Erythroblast (primary cell): ENCODE results near the gene KDM1B.
A peak's percentile ranks its signal among the peaks of the same experiment; 100 is the strongest.

Experiments
- DNase-seq, 2 experiments: peaks; one replicate each; lab custom pipeline; 2025; lab: John Stamatoyannopoulos, UW
- GATA1 ChIP-seq: IDR thresholded peaks from 2 replicates; pipeline ENCODE4 v1.6.1; 2011; ENCODE audit warnings: low read depth, mild to moderate bottlenecking, control low read depth, low read length, moderate library complexity
- POLR2A ChIP-seq: IDR thresholded peaks from 2 replicates; pipeline ENCODE4 v1.6.1; 2011; ENCODE audit warnings: mild to moderate bottlenecking, low read length

KDM1B gene

DNA sequence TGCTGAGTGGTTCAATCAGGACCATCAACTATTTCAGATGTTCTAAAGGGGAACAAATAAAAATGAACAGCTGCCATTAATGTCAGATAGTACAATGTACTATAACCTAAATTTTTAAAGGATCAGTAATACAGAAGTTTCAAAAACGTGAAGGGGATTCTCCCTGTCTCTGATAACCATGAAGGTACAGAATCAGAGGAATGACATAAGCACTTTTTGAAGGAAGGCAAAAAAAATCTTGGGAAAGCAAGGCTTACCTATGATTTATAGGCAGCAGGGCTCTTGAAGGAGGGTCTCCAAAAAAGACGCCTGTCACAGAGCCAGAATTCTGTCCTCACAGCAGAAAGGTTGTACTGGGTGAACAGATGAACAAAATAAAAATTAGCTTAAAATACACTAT lies 89.0 kb downstream of the KDM1B start:
- no peak for DNase-seq

DNA sequence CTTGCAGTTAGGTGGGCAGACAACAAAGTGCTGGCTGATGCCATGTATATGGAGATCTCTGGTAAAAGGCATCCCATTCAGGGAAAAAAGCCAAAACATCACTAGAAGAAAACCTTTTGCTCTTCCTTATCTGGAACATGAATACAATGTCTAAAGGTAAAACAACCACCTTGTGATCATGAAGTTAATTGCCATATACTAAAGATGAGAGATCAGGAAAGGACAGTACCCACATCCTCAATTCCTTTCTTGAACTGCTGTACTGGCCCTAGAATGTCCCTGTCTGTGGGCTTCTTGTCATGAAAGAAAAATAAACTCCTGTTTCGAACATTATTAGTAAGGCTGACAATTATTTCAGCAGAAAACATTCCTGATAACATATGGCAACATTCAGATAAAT lies 89.9 kb downstream of the KDM1B start:
- DNase-seq, result no peak
- TF ChIP-seq GATA1 (no peak), POLR2A (no peak)

More for the DNA sequence above, 89.0 kb downstream of the KDM1B start:
- no peak for TF ChIP-seq GATA1
- TF ChIP-seq POLR2A, result no peak

DNA sequence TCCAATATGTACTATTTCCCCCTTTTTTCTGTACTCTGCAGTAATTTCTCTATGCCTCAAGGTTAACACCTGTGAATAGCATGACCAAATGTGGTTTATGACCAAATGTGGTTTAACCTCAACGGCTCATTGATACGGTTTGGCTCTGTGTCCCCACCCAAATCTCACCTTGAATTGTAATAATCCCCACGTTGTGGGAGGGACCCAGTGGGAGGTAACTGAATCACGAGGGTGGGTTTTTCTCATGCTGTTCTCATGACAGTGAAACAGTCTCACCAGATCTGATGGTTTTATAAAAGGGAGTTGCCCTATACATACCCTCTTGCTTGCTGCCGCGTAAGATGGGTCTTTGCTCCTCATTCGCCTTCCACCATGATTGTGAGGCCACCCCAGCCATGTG lies 90.4 kb downstream of the KDM1B start:
- no peak for TF ChIP-seq GATA1
- no peak for TF ChIP-seq POLR2A
- no peak for DNase-seq

DNA sequence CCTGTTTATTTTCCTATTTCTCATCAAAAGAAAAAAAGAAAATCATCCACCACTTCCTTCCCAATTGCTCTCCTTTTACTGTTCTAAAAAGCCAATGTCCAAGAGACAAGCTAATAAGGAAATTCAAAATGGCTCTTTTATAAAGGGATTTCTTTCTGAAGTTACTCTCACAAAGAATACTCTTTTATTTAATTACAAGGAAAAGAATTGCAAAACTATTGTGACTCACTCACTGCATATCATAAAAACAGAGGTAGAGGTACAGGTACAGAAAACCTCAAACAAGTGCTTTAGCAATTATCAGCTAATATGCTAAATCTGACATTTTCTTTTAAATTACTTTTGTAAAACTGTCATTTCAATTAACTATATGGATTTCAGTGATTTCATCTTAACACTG lies 91.0 kb downstream of the KDM1B start:
- TF ChIP-seq POLR2A (no peak), GATA1 (no peak)

DNA sequence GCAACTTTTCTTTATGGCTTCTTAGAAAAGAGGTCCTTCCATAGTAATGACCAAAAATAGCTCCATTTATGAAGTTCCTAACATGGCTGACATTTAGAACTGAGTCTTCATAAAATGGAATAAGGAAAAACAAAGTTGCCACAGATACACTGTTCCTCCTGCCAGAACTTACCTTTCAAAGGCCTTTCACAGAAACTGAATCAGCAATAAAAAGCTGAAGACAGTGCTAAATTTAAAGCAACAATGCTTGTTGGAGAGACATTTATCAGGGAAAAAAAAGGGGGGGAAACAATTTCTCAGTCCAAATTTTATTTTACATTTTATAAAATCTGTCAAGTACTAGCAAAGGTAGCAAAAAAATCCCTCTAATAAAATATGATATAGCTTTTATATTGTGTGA lies 91.8 kb downstream of the KDM1B start:
- TF ChIP-seq GATA1 (no peak), POLR2A (no peak)
- no peak for DNase-seq

More for the DNA sequence above, 91.0 kb downstream of the KDM1B start:
- no peak for DNase-seq

DNA sequence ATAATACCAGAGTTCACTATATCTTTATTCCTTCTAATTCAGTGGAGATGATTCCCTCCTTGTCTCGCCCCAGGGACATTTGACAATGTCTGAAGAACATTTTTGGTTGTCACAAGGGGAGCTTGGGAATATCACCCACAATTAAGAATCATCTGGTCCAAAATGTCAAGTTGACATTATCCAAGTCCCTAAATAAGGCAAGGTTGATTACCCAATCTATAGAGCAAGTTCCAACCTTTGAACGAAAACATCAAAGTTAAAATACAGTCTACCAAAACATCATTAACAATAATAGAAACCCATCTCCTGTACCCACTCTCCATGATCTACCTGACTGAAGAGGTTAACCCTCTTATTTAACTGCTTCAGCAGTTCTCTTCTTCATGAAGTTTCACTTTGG lies 93.5 kb downstream of the KDM1B start:
- TF ChIP-seq POLR2A, result no peak
- no peak for TF ChIP-seq GATA1
- no peak for DNase-seq

DNA sequence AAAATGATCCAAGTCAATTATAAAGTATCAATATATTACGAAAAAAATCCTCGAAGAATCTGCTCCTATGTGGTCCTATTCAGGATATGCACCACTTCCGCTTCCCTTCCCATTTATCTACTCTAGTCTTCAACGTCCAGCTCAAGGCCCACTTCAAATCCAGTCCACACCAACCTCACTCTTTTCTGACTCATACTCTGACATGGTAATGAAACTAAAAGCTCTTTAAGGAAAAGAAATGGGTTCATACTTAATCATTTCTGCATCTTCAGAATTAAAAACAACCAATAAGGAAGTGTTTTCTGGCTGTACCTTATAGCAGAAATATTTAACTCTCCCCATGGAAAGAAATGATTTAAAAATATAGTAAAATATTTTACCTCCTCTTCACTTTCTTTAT lies 94.0 kb downstream of the KDM1B start:
- DNase-seq, result no peak
- TF ChIP-seq GATA1 (no peak), POLR2A (no peak)

DNA sequence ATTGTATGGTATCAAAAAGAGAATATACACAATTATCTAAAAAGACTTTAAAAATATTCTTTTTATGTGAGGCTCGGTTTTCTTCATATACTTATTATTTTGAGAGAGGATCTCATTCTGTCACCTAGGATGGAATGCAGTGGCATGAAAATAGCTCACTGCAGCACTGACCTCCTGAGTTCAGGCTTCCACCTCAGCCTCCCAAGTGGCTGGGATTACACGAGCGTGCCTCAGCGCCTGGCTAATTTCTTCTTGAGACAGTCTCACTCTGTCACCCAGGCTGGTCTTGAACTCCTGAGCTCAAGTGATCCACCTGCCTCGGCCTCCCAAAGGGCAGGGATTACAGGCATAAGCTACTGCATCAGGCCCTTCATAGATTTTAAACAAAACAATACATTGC lies 98.4 kb downstream of the KDM1B start:
- DNase-seq, result no peak
- no peak for TF ChIP-seq POLR2A

DNA sequence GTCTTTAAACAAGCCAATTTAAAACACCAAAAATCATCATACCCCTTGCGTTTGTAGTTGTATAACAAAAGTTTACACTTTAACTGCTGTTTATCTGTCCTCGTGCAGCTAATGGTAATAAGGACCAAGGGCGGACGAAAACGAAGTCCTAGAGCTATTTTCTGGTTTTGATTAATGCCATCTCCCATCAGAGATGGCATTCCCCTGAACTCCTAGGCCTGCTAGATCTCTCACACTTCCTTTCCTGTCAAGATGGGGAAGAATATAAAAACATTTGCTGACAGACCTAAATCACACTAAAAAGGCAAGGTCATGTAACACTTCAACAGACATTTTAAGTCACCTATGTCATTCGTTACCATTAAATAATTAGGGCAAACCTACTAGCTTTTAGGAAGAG lies 99.6 kb downstream of the KDM1B start:
- TF ChIP-seq POLR2A (no peak), GATA1 (no peak)

DNA sequence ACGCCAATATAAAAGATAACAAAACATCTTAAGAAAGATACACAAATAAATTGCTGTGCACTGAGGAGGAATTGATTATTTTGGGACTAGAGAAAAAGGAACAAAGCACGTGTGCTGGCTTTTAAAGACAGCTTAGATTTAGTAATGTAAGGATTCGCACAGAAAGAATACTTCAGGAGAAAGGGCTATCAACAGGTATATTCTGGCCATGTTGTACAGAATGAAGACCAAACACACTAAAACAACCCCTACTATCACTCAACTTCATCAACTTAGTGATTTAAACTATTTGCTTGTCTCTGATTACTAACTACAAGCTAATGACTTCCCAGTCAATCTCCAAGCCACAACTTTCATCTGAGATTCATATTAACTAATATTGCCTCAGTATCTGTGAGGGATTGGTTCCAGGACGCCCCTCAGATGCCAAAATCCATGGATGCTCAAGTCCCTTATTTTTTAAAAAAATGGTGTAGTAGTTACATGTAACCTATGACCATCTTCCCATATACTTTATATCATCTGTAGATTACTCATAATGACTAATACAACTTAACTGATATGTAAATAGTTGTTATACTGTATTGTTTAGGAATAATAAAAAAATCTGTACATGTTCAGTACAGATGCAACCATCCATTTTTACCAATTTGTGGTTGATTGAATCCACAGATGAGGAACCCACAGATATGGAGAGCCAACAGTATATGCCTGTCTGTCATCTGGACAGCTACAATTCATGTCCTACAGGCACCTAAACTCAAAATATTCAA lies 104.6 kb downstream of the KDM1B start:
- TF ChIP-seq POLR2A, result no peak
- no peak for TF ChIP-seq GATA1
- no peak for DNase-seq

More for the DNA sequence above, 99.6 kb downstream of the KDM1B start:
- DNase-seq, result no peak

DNA sequence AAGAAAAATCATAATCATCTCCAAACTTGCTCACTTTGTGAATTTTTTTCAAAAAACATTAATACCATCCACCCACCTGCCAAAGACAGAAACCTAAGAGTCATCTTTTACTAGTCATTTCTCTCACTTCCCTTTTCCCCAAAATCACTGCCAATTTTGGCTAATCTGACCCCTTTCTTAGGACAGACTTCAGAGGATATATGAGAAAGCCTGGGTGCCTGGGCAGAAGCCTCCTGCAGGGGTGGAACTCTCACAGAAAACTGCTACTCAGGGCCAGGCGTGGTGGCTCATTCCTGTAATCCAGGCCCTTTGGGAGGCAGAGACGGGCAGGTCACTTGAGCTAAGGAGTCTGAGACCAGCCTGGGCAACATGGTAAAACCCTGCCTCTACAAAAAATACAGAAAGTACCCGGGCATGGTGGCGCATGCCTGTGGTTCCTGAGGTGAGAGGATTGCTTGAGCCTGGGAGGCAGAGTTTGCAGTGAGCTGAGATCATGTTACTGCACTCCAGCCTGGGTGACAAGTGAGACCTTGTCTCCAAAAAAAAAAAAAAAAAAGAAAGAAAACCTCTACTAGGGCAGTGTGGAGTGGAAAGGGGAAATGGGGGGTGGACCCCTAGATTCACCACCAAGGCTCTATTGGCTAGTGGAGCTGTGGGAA lies 105.4 kb downstream of the KDM1B start:
- no peak for DNase-seq

DNA sequence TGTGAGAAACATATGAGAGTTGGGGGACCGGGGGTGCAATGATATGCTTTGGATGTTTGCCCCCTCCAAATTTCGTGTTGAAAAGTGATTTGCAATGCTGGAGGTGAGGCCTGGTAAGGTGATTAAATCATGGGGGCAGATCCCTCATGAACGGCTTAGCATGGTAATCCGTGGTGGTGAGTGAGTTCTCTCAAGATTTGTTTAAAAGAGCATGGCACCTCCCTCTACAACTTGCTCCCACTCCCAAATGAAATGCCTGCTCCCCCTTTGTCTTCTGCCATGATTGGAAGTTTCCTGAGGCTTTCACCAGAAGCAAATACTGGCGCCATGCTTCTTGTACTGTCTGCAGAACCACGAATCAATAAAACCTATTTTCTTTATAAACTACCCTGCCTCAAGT lies 106.7 kb downstream of the KDM1B start:
- TF ChIP-seq POLR2A, result no peak
- no peak for TF ChIP-seq GATA1
- no peak for DNase-seq

More for the DNA sequence above, 105.4 kb downstream of the KDM1B start:
- TF ChIP-seq POLR2A, result no peak
- no peak for TF ChIP-seq GATA1

DNA sequence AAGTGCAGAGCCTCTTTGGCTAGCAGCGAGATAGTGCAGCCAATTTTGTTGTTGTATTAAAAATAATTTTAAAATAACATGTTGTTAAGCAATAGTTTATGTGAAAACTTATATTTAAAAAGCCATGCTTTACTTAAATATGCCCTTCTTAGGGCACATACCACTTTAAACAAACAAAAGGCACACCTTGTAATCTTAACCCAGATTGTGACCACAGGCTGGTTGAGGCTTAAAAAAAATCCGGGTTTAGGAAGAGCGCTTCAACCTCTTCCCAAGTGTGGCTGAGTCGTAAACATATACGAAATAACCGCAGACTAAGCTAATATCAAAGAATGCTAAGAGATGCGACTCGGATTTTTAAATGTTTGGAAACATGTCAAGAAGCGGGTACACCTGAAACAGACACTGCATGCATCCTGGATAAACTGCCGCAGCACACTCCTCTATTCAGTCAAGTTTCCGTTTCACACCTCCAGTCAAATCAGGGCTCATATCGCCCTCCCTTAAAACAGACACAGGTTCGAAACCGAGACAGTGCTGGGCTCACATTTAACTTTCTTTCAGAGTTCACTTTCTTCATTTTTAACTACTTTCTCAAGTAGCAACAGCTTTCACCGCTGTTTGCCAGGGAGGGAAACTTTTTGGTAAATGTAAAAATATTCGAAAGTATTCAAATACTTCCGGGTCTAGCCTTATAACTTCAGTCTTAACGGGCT lies 107.6 kb downstream of the KDM1B start:
- peak; percentile 29 to 55 for DNase-seq
- no peak for TF ChIP-seq GATA1
- no peak for TF ChIP-seq POLR2A

DNA sequence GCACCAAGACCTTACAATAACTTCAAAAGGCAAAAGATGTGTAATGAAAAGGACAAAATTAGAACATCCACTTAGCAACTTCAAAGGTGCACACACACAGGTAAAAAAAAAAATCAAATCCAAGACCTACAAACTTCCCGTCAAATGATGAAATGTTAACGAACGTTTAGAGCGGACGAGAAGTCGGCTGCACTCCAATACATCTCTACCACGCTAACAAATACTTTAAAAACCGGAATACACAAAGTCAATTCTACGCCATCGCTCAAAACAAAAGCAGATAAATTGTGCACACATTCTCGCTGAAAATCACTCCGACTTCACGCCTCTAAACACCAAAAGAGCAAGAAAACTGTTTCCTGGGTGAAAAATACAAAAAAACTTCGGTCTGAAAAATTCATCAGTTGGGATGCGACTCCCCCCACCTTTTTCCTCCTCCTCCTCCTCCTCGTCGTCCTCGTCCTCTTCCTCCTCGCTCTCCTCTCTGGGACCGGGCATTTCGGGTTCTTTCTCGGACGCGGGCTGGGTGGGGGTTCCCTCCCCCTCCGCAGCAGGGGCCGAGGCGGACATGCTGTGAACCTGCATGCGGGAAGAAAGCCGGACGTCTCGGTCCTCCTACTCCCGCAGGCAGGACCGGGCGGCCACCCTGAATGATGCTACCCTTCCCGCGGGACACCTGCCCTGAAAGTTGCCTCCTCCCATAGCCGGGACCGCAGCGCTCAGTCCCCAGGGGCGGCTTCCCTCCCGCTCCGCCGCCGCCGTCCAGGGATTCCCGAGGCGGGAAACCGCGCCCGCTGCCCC lies 108.4 kb downstream of the KDM1B start:
- TF ChIP-seq GATA1 (no peak), POLR2A (peak; percentile 14)
- peak; percentile 60 to 71 for DNase-seq
